Measurements from ENCODE around the gene SPNS3.

SPNS3 gene

DNA sequence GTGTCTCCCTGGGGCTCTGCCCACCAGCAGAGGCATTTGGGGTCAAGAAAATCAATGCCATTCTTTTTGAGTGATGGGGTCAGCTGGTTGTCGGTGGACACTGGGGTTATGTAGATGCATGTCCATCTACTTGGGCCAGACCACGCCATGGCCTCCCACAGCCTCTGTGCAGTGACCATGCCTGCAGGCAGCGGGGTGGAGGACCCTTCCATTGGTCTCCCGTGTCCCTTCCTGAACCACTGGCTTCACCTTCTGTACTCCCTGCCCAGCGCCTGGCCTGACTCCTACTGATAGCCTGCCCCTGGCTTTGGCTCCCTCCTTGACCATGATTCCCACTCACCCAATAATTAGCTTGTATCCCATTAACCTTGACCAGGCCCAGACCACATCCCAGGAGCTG is 28.0 kb upstream of the SPNS3 start:
- Histone ChIP-seq H3K36me3 (replicated peaks; ENCODE audit: insufficient read depth, low read length) (no peaks in the 10 kb centered on the region), H3F3A (ENCODE audit: insufficient read depth, low read length) (no peaks in the 10 kb centered on the region), H3K4me2 (ENCODE audit: low read depth, low read length) (no peak overlapping the region), H4K20me1 (ENCODE audit: insufficient read depth, low read length) (no peaks in the 10 kb centered on the region), H3K27ac (ENCODE audit: low read length) (no peak overlapping the region), H3K4me1 (ENCODE audit: low read length) (no peaks in the 10 kb centered on the region), H3K9me3 (replicated peaks; ENCODE audit: insufficient read depth, low read length) (no peaks in the 10 kb centered on the region), H2AFZ (ENCODE audit: low read length) (no peak overlapping the region), H3K9ac (ENCODE audit: low read length) (no peak overlapping the region), H3K9me2 (replicated peaks; ENCODE audit: insufficient read depth, low read length) (no peaks in the 10 kb centered on the region), H3K27me3 (replicated peaks; ENCODE audit: insufficient read depth, low read length) (no peaks in the 10 kb centered on the region), H3K79me2 (ENCODE audit: low read length) (no peaks in the 10 kb centered on the region), H3K4me3 (ENCODE audit: low read length) (no peak overlapping the region)
- no peak for DNase-seq
- no peak for TF ChIP-seq EZH2 (optimal IDR thresholded peaks at IDR 0.05; ENCODE audit: low read depth, low read length)
- TF ChIP-seq, protein P1, sequence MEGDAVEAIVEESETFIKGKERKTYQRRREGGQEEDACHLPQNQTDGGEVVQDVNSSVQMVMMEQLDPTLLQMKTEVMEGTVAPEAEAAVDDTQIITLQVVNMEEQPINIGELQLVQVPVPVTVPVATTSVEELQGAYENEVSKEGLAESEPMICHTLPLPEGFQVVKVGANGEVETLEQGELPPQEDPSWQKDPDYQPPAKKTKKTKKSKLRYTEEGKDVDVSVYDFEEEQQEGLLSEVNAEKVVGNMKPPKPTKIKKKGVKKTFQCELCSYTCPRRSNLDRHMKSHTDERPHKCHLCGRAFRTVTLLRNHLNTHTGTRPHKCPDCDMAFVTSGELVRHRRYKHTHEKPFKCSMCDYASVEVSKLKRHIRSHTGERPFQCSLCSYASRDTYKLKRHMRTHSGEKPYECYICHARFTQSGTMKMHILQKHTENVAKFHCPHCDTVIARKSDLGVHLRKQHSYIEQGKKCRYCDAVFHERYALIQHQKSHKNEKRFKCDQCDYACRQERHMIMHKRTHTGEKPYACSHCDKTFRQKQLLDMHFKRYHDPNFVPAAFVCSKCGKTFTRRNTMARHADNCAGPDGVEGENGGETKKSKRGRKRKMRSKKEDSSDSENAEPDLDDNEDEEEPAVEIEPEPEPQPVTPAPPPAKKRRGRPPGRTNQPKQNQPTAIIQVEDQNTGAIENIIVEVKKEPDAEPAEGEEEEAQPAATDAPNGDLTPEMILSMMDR (IDR thresholded peaks at IDR 0.05; ENCODE audit: low read length), result no peak
- no peak for TF ChIP-seq EZH2phosphoT487 (IDR thresholded peaks at IDR 0.05; ENCODE audit: low read length)

DNA sequence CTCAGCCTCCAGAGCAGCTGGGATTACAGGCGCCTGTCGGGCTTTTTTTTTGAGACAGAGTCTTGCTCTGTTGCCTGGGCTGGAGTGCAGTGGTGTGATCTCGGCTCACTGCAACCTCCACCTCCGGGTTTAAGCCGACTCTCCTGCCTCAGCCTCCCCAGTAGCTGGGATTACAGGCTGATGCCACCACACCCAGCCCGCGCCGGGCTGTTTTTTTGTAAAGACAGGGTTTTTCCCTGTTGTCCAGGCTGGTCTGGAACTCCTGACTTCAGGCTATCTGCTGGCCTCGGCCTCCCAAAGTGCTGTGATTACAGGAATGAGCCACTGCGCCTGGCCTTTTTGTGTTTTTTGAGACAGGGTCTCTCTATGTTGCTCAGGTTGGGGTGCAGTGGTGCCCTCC is 27.4 kb upstream of the SPNS3 start:
- TF ChIP-seq, protein P1 (IDR thresholded peaks at IDR 0.05; ENCODE audit: low read length), result no peak
- H4K20me1 ChIP-seq (ENCODE audit: insufficient read depth, low read length), result no peaks in the 10 kb centered on the region
- no peak overlapping the region for H3K4me3 ChIP-seq (ENCODE audit: low read length)
- no peak overlapping the region for H3K9ac ChIP-seq (ENCODE audit: low read length)
- H2AFZ ChIP-seq (ENCODE audit: low read length), result no peak overlapping the region
- no peaks in the 10 kb centered on the region for H3K79me2 ChIP-seq (ENCODE audit: low read length)
- no peaks in the 10 kb centered on the region for H3K9me2 ChIP-seq (replicated peaks; ENCODE audit: insufficient read depth, low read length)
- no peaks in the 10 kb centered on the region for H3K36me3 ChIP-seq (replicated peaks; ENCODE audit: insufficient read depth, low read length)
- no peaks in the 10 kb centered on the region for H3K27me3 ChIP-seq (replicated peaks; ENCODE audit: insufficient read depth, low read length)
- no peaks in the 10 kb centered on the region for H3K9me3 ChIP-seq (replicated peaks; ENCODE audit: insufficient read depth, low read length)
- DNase-seq, result no peak
- no peaks in the 10 kb centered on the region for H3F3A ChIP-seq (ENCODE audit: insufficient read depth, low read length)
- no peak overlapping the region for H3K4me2 ChIP-seq (ENCODE audit: low read depth, low read length)
- H3K27ac ChIP-seq (ENCODE audit: low read length), result no peak overlapping the region
- H3K4me1 ChIP-seq (ENCODE audit: low read length), result no peaks in the 10 kb centered on the region

DNA sequence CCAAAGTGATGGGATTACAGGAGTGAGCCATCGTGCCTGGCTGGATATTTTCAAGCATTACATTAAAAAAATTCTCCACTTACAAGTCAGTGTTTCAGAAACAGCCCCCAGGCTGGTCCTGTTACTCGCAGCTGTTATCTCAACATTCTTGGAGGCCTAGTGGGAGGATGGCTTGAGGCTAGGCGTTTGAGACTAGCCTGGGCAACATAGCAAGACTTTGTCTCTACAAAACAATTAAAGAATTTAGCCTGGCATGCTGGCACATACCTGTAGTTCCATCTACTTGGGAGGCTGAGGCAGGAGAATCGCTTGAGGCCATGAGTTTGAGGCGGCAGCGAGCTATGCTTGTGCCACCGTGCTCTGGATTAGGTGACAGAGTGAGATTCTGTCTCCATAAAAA is 26.5 kb upstream of the SPNS3 start:
- H3K36me3 ChIP-seq (replicated peaks; ENCODE audit: insufficient read depth, low read length), result no peaks in the 10 kb centered on the region
- H3K4me2 ChIP-seq (ENCODE audit: low read depth, low read length), result no peak overlapping the region
- no peaks in the 10 kb centered on the region for H3K27me3 ChIP-seq (replicated peaks; ENCODE audit: insufficient read depth, low read length)
- no peaks in the 10 kb centered on the region for H3K79me2 ChIP-seq (ENCODE audit: low read length)
- no peak overlapping the region for H2AFZ ChIP-seq (ENCODE audit: low read length)
- TF ChIP-seq, protein P1 (IDR thresholded peaks at IDR 0.05; ENCODE audit: low read length), result no peak
- no peak for TF ChIP-seq EZH2 (optimal IDR thresholded peaks at IDR 0.05; ENCODE audit: low read depth, low read length)
- no peak for TF ChIP-seq EZH2phosphoT487 (IDR thresholded peaks at IDR 0.05; ENCODE audit: low read length)
- H4K20me1 ChIP-seq (ENCODE audit: insufficient read depth, low read length), result no peaks in the 10 kb centered on the region
- H3K9me2 ChIP-seq (replicated peaks; ENCODE audit: insufficient read depth, low read length), result no peaks in the 10 kb centered on the region
- DNase-seq, result no peak
- H3K9me3 ChIP-seq (replicated peaks; ENCODE audit: insufficient read depth, low read length), result no peaks in the 10 kb centered on the region
- no peak overlapping the region for H3K9ac ChIP-seq (ENCODE audit: low read length)
- H3K4me3 ChIP-seq (ENCODE audit: low read length), result no peak overlapping the region
- no peaks in the 10 kb centered on the region for H3K4me1 ChIP-seq (ENCODE audit: low read length)
- no peaks in the 10 kb centered on the region for H3F3A ChIP-seq (ENCODE audit: insufficient read depth, low read length)
- no peak overlapping the region for H3K27ac ChIP-seq (ENCODE audit: low read length)

Measured in MM.1S (cell line).